Spleen (tissue), 11 donors: ENCODE measurements around the gene IL21R. TPM values are rescaled to one million over a fixed set of nuclear protein-coding genes. Genes with fewer than 3 reads are reported as not detected.

Source experiments
- DNase-seq: peaks from one replicate; pipeline ENCODE4 v3.0.0-alpha.2; 2020
- H3K27ac ChIP-seq, 8 donors: fragments of 200-600 bp; sonication (generic) in 7 of 8; 1 replicate in 4 of 8; 2 replicates in 4 of 8; pipeline versions ENCODE4 v1.5.0 to v1.8.0; 2016 to 2021; ENCODE audit warnings: inconsistent platforms in 4 of 8, mild to moderate bottlenecking in 4 of 8, moderate library complexity in 1 of 8
- H3K27me3 ChIP-seq, 7 donors: fragments of 200-600 bp; sonication (generic) in 6 of 7; replicated peaks in 1 of 7; 1 replicate in 4 of 7; 2 replicates in 3 of 7; pipeline versions ENCODE4 v1.5.0 to v1.8.0; 2016 to 2021; ENCODE audit warnings: inconsistent platforms in 3 of 7, mild to moderate bottlenecking in 1 of 7
- H3K36me3 ChIP-seq, 6 donors: fragments of 200-600 bp; sonication (generic) in 5 of 6; 1 replicate in 4 of 6; 2 replicates in 2 of 6; pipeline versions ENCODE4 v1.5.0 to v1.8.0; 2016 to 2021; ENCODE audit warnings: inconsistent platforms in 2 of 6
- H3K4me1 ChIP-seq, 6 donors: fragments of 200-600 bp; sonication (generic) in 5 of 6; 1 replicate in 3 of 6; 2 replicates in 3 of 6; pipeline versions ENCODE4 v1.5.0 to v1.8.0; 2016 to 2021; ENCODE audit warnings: inconsistent platforms in 3 of 6
- H3K4me3 ChIP-seq, 8 donors: fragments of 200-600 bp; sonication (generic) in 7 of 8; 1 replicate in 4 of 8; 2 replicates in 4 of 8; pipeline versions ENCODE4 v1.5.0 to v1.8.0; 2016 to 2021; ENCODE audit warnings: inconsistent platforms in 4 of 8, mild to moderate bottlenecking in 4 of 8, moderate library complexity in 2 of 8
- H3K9me3 ChIP-seq, 8 donors: fragments of 200-600 bp; sonication (generic) in 7 of 8; 1 replicate in 4 of 8; 2 replicates in 4 of 8; pipeline versions ENCODE4 v1.5.0 to v1.8.0; 2016 to 2021; ENCODE audit warnings: inconsistent platforms in 4 of 8
- CTCF ChIP-seq, 11 experiments: fragments of 200-600 bp in 7 of 11; fragments of 450-650 bp in 4 of 11; sonication (generic) in 4 of 11; IDR thresholded peaks in 8 of 11; conservative IDR thresholded peaks in 3 of 11; 1 replicate in 7 of 11; 2 replicates in 4 of 11; pipeline versions ENCODE4 v1.4.0 to v1.8.0; 2016 to 2021; ENCODE audit warnings: antibody characterized with exemption in 11 of 11, inconsistent platforms in 4 of 11, mild to moderate bottlenecking in 1 of 11
- POLR2A ChIP-seq, 3 donors: fragments of 450-650 bp; IDR thresholded peaks; one replicate each; pipeline ENCODE4 v1.5.1; 2017; ENCODE audit warnings: antibody characterized with exemption in 3 of 3, mild to moderate bottlenecking in 1 of 3
- POLR2AphosphoS5 ChIP-seq, 3 donors: sonication (generic); formaldehyde crosslinking; IDR thresholded peaks; one replicate each; pipeline ENCODE4 v1.5.1; 2017; ENCODE audit warnings: antibody characterized with exemption in 3 of 3
- WGBS, 5 donors: extraction: QIAGEN DNeasy Blood & Tissue Kit in 3 of 5; methylation state at CpG; one replicate each; pipeline versions ENCODE4 v1.1.5 to v1.1.7; 2013 to 2018; 5-methylcytosine and 5-hydroxymethylcytosine counted together
- intact Hi-C: fragments of 100-400 bp; cut with DNase I; formaldehyde crosslinking; loops from one replicate; pipeline ENCODE4 v1.15.0; 2023; ENCODE audit warnings: low total_unique reads
- polyA plus RNA-seq, 3 donors: library from polyadenylated mRNA; stranded (reverse); fragments of 200-250 nt; gene quantifications; one replicate each; pipeline ENCODE4 v1.2.1, GENCODE V29; 2013
- total RNA-seq, 7 donors: library from RNA; depleted of rRNA in 3 of 7; stranded (reverse); fragments of >200 nt in 3 of 7; fragmentation: NEBNext Ultra II Directional in 4 of 7; extraction: Animal tissue kit (Norgen Biotek cat#: 25700) in 4 of 7; gene quantifications; one replicate each; pipeline versions ENCODE4 v1.1.0 to v1.2.1, GENCODE V29; 2016 to 2021
- donor health status: healthy with polysubstance abuse.
- donor health status: DM: no; HTN: no; CAD: no; lungs with moderate emphysema.
- donor health status: DM: no; HTN: no; CAD: no.
- donor health status: Bipolar disorder and iron deficiency.
- donor health status: healthy.
- donor health status: DM: no; HTN: no; CAD: no.
- donor health status: DM: yes; HTN: yes; CAD: no.

Gene IL21R
- total and polyA plus RNA-seq, 10 donors, result 2.7 to 19.7 (median 12.0) TPM

GRCh38 chr16:27485126-27485525 is 83.2 kb downstream of the IL21R start:
- intact Hi-C loops, result no loop called here
- no peak overlapping the region for H3K4me3 ChIP-seq
- no peak overlapping the region for H3K27ac ChIP-seq
- peaks cover 3 to 100% (median 99%) of the 10 kb centered on the region in 6 donors for H3K36me3 ChIP-seq
- 94 to 99% (median 97%) methylated on average over 9 of the region's 9 CpGs for WGBS, 5 donors
- H3K9me3 ChIP-seq, result no peaks in the 10 kb centered on the region
- TF ChIP-seq POLR2A (IDR thresholded peaks at IDR 0.05) (no peak), CTCF (IDR thresholded peaks at IDR 0.05 in 8 of 11, conservative IDR thresholded peaks at IDR 0.05 in 3 of 11) (no peak), POLR2AphosphoS5 (IDR thresholded peaks at IDR 0.05) (no peak)
- peaks cover 0 to 13% (median 5%) of the 10 kb centered on the region in 6 donors for H3K4me1 ChIP-seq
- H3K27me3 ChIP-seq, result no peaks in the 10 kb centered on the region
- DNase-seq, result peak; percentile 56

GRCh38 chr16:27485811-27486210 is 83.8 kb downstream of the IL21R start:
- WGBS, 5 donors, result 94 to 98% (median 96%) methylated on average over 10 to 11 of the region's 11 CpGs
- Histone ChIP-seq H3K4me1 (peaks cover 0 to 13% (median 5%) of the 10 kb centered on the region in 6 donors), H3K9me3 (no peaks in the 10 kb centered on the region), H3K27ac (no peak overlapping the region), H3K36me3 (peaks cover 3 to 100% (median 100%) of the 10 kb centered on the region in 6 donors), H3K4me3 (no peak overlapping the region), H3K27me3 (no peaks in the 10 kb centered on the region)
- TF ChIP-seq POLR2A (IDR thresholded peaks at IDR 0.05) (no peak), POLR2AphosphoS5 (IDR thresholded peaks at IDR 0.05) (peak in 1 of 3 donors; percentile 10)
- intact Hi-C loops, result no loop called here
- DNase-seq, result peak; percentile 45

GRCh38 chr16:27486344-27486743 is 84.4 kb downstream of the IL21R start:
- intact Hi-C loops, result no loop called here
- Histone ChIP-seq H3K9me3 (no peaks in the 10 kb centered on the region), H3K36me3 (peaks cover 3 to 100% (median 99%) of the 10 kb centered on the region in 6 donors), H3K27ac (no peak overlapping the region), H3K4me1 (peaks cover 0 to 13% (median 5%) of the 10 kb centered on the region in 6 donors), H3K27me3 (no peaks in the 10 kb centered on the region), H3K4me3 (no peak overlapping the region)
- 87 to 97% (median 92%) methylated on average over 8 of the region's 8 CpGs for WGBS, 5 donors
- TF ChIP-seq POLR2AphosphoS5 (IDR thresholded peaks at IDR 0.05) (no peak), POLR2A (IDR thresholded peaks at IDR 0.05) (no peak), CTCF (IDR thresholded peaks at IDR 0.05 in 8 of 11, conservative IDR thresholded peaks at IDR 0.05 in 3 of 11) (no peak)
- DNase-seq, result peak; percentile 41

- Histone ChIP-seq H3K4me1 (peaks cover 0 to 13% (median 5%) of the 10 kb centered on the region in 6 donors), H3K9me3 (no peaks in the 10 kb centered on the region), H3K27ac (no peak overlapping the region), H3K36me3 (peaks cover 3 to 100% (median 99%) of the 10 kb centered on the region in 6 donors), H3K27me3 (no peaks in the 10 kb centered on the region), H3K4me3 (no peak overlapping the region)
- TF ChIP-seq POLR2AphosphoS5 (IDR thresholded peaks at IDR 0.05), result no peak
- TF ChIP-seq CTCF (IDR thresholded peaks at IDR 0.05 in 8 of 11, conservative IDR thresholded peaks at IDR 0.05 in 3 of 11), result no peak
- no peak for TF ChIP-seq POLR2A (IDR thresholded peaks at IDR 0.05)
- intact Hi-C loops, result no loop called here
- WGBS, 5 donors, result 90 to 96% (median 94%) methylated on average over 3 of the region's 3 CpGs
- DNase-seq, result no peak
Measured at GRCh38 chr16:27486760-27487159, 84.8 kb downstream of the IL21R start.
